ENCODE measurements around the gene SPI1.

SPI1 gene

DNA sequence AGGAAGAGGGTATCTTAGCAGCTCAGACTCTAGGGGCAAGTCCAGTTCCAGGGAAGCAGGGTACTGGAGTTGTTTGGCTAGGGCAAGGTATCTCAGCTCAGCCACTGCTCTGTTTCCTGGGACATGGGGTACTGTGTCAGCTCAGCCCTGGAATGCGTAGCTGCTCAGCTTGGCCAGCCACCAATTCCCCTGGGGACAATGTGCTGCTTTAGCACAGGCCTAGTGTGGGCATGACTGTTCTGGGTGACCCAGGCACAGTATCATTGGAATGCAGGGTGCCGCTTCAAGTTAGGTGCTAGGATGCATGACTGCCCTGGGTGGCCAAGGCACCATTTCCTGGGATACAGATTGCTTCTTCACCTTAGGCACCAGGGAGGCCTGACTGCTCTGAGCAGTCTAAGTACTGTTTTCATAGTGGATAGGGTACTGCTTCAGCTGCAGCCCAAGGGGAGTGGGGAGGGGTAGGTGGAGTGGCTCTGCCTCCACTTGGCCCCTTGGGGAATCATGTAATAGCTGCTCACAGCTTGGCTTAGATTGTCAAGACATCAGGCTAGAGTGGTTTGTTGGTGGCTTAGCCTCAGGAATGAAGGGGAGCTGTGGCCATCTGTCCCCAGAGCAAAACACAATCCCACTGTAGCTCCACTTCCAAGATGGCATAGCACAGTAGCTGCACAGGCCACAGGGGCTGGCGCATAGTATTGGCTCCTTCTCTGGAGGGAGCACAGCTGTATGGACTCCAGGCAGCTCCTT lies 72.4 kb downstream of the SPI1 start:
- peaks cover 5 to 13% (median 12%) of the 10 kb centered on the region in 5 donors for H3K4me1 ChIP-seq (ENCODE audit: control insufficient read depth in 5 of 5, insufficient read depth in 5 of 5, low read length in 5 of 5)
- no peaks in the 10 kb centered on the region for H3K9me3 ChIP-seq (ENCODE audit: control insufficient read depth in 5 of 5, low read length in 5 of 5)
- H3K36me3 ChIP-seq (ENCODE audit: control insufficient read depth in 5 of 5, insufficient read depth in 5 of 5, low read length in 5 of 5), result peaks cover 24 to 91% (median 65%) of the 10 kb centered on the region in 5 donors
- no peak overlapping the region for H3K4me3 ChIP-seq (ENCODE audit: low read depth in 1 of 5, low read length in 5 of 5)
- H3K9ac ChIP-seq (ENCODE audit: low read length in 5 of 5), result peak overlapping the region in 1 of 5 donors; percentile 48
- no peak overlapping the region for H3K27ac ChIP-seq (ENCODE audit: low read depth, low read length)
- H3K27me3 ChIP-seq (ENCODE audit: control insufficient read depth in 5 of 5, insufficient read depth in 4 of 5, low read length in 5 of 5), result no peaks in the 10 kb centered on the region

Measured in subcutaneous abdominal adipose tissue (tissue), 5 donors.